HL-60/S4 treated with retinoic acid at 250 ng/mL for 4 days and 3 days (cell line): ENCODE measurements around the gene LIMS1.
"Not testable (repeated sequence)": the region's sequence is repeated elsewhere in the genome, so short reads cannot be mapped to it uniquely, and the experiment has no call there.

Source experiments
- in situ Hi-C: fragments of 300-500 bp; cut with MboI; formaldehyde crosslinking; loops from 2 replicates; pipeline ENCODE4 v1.7.0; 2022; ENCODE audit warnings: low sequenced_read_pairs

LIMS1 gene

GRCh38 chr2:108630567-108631405, 96.5 kb downstream of the LIMS1 start:
- in situ Hi-C loops, result no loop called here

GRCh38 chr2:108632332-108633160, 98.3 kb downstream of the LIMS1 start:
- in situ Hi-C loops, result no loop called here

- in situ Hi-C loops, result no loop called here
These were observed 99.1 kb downstream of the LIMS1 start for GRCh38 chr2:108633409-108633808.

GRCh38 chr2:108634011-108634410, 99.7 kb downstream of the LIMS1 start:
- in situ Hi-C loops, result no loop called here

- in situ Hi-C loops, result no loop called here
These were observed 100.4 kb downstream of the LIMS1 start for GRCh38 chr2:108634576-108635160.

GRCh38 chr2:108635630-108636354, 101.5 kb downstream of the LIMS1 start:
- in situ Hi-C loops, result no loop called here

- in situ Hi-C loops, result no loop called here
These were observed 103.0 kb downstream of the LIMS1 start for GRCh38 chr2:108637304-108637669.

GRCh38 chr2:108640731-108641130, 106.5 kb downstream of the LIMS1 start:
- in situ Hi-C loops, result no loop called here

- in situ Hi-C loops, result no loop called here
These were observed 107.5 kb downstream of the LIMS1 start for GRCh38 chr2:108641756-108642155.

- in situ Hi-C loops, result no loop called here
These were observed 109.1 kb downstream of the LIMS1 start for GRCh38 chr2:108643261-108643849.

GRCh38 chr2:108643862-108644261, 109.6 kb downstream of the LIMS1 start:
- in situ Hi-C loops, result not testable (repeated sequence)

- in situ Hi-C loops, result not testable (repeated sequence)
These were observed 110.2 kb downstream of the LIMS1 start for GRCh38 chr2:108644446-108644845.

- in situ Hi-C loops, result not testable (repeated sequence)
These were observed 114.5 kb downstream of the LIMS1 start for GRCh38 chr2:108648796-108649195.

GRCh38 chr2:108650465-108650864, 116.2 kb downstream of the LIMS1 start:
- in situ Hi-C loops, result not testable (repeated sequence)

GRCh38 chr2:108651468-108651867, 117.2 kb downstream of the LIMS1 start:
- in situ Hi-C loops, result not testable (repeated sequence)

- in situ Hi-C loops, result not testable (repeated sequence)
These were observed 118.1 kb downstream of the LIMS1 start for GRCh38 chr2:108652187-108652931.

- in situ Hi-C loops, result not testable (repeated sequence)
These were observed 119.2 kb downstream of the LIMS1 start for GRCh38 chr2:108653425-108653824.

- in situ Hi-C loops, result not testable (repeated sequence)
These were observed 119.6 kb downstream of the LIMS1 start for GRCh38 chr2:108653849-108654248.

- in situ Hi-C loops, result not testable (repeated sequence)
These were observed 120.4 kb downstream of the LIMS1 start for GRCh38 chr2:108654521-108655125.
